GM18867 (cell line): ENCODE measurements around the gene BABAM2.
A peak's percentile ranks its signal among the peaks of the same experiment; 100 is the strongest.
"Not testable (repeated sequence)": the region's sequence is repeated elsewhere in the genome, so short reads cannot be mapped to it uniquely, and the experiment has no call there.

Experiments
- ATAC-seq: cut with Tn5 transposase; IDR thresholded peaks from one replicate; pipeline ENCODE4 v1.9.1; 2021; ENCODE audit warnings: mild to moderate bottlenecking, moderate library complexity; ENCODE audit not compliant: unreplicated experiment

Gene BABAM2

DNA sequence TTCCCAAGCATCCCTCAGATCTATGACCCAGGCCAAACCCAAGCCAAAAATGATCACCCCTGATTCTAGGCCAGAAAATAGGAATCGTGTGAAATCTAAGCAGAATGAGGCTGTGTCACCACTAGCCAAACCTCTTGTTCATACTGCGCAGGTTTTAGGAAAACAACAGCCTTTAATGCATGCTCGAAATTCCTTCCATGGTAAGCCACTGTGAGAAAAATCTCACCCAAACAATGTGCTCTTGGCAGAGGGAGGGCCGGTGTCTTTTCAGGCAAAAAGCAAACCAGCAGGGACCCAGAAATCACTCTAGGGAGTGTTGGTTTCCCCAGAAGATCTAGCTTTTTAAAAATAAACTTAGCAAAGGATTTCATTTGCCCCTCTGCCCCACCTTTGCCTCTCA is 430.9 kb downstream of the BABAM2 start:
- no peak for ATAC-seq

DNA sequence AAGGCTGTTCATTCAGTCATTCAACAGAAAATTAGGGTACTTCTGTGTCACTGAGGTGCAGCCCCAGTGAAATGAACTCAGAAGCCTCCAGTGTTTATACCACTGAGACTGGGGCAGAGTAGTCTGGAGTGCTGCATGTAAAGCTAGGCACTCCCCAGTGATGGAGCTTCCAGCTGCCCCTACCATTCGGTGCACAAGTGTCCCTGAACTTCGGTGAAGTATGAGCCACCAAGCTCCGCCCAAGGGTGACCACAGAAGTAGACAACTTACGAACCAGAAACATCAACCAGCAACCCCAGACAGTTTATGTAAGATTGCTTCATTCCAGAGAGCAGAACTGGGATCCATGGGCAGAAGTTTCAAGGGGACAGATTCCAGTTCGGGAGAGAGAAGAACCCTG is 431.5 kb downstream of the BABAM2 start:
- ATAC-seq: no peak

DNA sequence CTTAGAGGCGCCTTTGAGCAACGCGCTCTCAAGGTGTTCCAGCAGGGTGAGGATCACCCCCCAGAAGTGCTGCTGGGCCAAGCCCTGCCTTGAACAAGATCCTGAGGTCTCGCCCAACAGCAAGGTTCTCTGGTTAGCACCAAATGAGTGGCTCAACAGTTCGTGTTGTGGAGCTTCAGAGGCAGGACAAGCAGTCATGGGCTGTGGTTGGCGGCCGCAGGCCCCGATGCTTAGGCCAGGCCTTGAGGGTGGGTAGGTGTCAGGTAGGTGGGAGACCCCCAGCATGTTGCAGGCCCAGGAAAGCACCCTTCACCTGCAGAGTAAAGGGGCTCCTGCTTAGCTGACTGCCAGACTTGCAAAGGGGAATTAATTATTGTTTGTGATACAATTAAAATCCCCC is 431.9 kb downstream of the BABAM2 start:
- no peak for ATAC-seq

DNA sequence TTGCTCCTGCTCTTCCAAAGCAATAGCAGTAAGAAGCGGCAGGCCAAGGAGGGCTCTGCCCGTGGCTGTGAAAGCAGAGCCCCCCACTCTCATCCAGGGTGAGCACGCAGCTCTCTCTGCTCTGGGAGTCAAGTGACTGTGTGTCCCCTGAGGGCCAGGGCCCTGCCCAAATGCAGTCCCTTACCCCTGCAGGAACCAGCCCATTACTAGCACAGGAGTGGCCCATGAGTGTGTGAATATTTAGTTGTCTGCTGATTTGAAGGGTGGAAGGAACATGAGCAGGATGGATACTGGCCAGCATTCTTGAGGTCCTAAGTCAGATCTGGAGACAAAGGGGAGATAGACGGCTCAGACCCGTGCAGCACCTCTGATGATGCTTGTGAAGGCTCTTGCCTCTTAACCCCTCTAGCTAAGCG is 432.5 kb downstream of the BABAM2 start:
- no peak for ATAC-seq

DNA sequence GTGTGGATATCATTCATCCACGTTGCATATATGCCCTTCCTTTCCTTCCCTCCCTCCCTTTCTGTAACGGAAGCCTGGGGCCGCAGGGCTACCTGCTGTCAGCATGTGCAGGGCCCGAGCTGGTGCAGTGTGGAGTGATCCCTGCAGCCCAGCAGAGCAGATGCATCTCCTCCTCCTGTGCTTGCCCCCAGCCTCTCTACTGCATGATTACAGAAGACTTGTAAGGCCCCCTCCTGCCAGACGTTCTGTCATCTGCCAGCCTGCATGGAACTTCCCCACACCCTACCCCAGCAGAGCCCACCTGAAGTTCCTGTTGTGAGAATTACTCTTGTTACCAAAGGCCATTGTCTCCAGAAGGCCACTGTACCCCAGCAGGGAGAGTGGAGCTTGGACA is 434.6 kb downstream of the BABAM2 start:
- ATAC-seq: no peak

DNA sequence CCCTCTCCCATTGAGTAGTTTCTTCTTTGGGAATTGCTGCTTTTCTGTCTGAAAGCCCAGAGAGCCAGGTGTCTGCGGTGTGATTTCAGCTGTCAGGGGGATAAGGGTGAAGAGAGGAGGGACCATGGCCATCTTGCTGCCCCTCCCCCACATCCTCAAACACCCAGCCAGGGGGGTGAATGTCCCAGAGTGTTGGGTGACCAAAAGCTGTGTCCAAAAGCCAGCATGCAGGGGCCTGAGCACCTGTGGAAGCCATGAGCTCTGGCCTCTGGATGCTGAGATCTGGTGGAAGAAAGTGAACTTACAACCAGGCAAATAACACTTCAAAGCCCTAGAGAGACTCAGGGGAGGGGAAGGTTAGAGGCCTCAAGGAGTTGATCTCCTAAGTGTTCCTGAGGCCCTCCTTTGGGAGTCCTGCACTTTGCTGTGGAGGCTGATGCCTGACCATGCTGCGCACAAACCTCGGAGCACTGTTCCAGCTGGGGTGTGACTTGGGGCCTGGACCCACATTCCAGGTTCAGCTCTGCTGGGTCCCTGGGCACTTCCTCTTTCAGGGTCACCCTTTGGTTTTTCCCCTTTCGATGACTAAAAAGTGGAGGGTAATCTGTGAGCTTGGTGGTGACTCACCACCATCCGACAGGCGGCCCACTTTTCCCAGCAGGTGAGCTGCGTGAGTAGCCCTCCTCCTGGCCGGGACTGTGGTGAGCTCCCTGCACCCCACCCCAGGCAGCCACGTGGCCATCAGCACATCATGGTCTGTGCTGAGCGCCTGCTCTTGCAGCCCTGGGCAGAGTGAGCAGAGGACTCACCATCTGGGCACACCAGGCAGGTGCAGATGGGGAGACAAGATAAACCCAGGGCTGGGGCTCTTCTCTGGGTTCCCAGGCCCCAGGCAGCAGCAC is 435.3 kb downstream of the BABAM2 start:
- peak; percentile 43 for ATAC-seq

DNA sequence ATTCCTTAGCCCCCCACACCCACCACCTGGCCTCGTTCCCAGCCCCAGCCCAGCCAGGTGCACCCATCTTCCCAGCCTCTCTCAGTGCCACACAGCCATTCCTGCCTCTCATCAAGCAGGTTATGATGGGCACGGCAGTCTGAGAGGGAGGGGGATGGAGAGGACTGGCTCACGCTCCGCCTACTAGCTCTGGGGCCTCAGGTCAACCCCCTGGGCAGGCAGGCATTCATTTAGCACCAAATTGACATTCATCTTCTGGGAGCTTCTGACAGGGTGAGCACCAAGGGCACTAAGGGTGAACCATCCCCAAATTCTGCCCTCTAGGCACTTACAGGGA is 435.9 kb downstream of the BABAM2 start:
- ATAC-seq: no peak

DNA sequence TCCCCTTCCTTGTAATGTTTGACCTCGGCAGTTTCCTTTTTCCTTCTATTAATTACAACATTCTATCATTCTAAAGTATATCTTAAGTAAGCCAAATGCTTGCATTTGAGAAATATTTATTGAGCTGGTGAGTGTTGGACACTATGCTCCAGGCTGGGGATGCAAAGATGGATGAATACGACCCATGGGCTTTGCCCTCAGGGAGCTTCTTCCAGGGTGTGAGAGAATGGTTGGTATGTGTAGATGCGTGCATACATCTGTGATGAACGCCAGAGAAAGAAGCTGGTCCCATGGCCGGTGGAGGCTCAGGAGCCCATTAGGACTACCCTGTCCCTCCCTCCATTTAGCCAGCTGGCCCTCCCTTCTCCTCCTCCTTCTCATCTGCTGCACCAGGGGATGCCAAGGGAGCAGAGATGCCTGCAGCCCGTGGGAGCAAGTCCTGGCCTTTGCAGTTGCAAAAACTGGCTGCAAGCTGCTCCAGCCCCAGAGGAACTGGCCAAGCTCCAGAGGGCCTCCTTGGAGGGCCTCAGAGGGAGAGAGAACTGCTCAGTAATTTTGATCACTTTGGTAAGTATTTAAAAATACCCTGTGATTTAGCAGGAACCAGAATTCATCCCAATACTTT is 436.5 kb downstream of the BABAM2 start:
- no peak for ATAC-seq

DNA sequence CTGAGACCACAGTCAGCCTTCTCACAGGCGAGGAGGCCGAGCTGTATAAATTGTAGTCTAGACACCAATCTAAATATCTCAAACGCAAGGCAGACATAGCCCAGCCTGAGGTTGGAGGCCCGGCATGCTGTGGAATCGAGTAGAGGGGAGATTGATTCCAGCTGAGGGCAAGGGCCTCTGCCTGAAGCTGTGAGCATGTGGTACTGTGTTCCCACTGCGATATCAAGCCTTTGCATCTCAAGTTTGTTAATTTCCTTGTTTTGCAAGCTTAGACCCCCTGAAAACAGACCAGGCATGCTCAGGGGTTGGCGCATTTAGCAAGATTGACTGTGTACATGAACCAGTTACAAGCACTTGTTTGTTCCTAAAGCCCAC is 437.0 kb downstream of the BABAM2 start:
- no peak for ATAC-seq

DNA sequence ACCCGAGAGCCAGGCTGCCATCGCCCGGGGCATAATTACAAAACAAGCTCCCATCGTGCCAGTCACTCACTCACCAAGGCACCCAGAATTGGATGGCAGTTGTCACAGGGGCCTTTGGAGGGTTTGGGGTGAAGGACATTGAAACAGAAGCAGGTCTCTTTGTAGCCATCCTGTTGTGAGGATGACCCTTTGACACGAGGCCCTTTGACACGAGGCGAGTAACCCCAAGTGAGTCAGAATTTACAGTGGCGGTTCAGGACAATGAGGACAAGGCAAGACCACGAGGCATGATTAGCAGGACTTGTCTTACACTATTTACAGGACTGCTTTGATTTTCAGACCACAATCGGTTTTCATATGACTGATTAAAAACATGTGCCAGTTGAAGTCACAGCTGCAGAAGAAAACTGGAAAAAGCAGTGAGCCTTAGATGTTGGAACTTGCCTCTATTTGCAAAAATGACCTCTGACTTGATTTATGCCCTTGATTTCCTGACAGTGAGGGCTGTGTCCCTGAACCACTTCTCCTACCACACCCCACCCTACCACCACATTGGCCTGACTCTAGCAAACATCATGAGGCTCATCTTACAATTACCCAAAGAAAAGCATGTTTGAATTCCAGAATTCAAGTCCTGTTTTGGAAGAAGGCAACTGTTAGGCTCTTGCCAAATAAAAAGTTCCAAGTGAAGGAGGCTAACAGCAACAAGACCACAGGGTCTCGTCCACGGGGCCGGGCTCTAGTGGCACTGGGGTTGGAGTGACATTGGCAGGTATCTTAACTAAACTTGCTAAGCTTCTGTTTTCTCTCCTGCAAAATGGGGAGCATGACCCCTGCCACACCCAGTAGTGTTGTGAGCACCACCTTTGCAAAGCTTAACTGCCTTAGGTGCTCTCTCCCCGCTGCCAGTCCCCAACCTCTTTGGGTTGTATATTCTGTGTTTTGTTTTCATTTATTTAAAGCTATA is 437.7 kb downstream of the BABAM2 start:
- ATAC-seq: no peak

DNA sequence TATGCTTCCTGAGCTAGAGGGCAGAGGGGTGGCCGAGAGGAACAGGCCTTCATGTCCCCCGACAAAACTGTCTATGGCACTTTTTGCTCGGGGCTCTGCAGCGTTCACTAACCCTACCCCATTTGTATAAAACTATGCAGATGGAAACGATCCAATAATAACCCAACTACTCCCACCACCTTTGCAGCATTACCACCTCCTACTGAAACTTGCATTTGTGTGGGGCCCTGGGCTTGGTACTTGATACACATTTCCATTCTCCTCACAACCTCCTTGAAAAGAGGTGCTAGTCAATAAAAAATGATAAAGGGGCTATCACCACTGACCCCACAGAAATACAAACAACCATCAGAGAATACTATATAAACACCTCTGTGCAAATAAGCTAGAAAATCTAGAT is 438.7 kb downstream of the BABAM2 start:
- ATAC-seq: no peak

DNA sequence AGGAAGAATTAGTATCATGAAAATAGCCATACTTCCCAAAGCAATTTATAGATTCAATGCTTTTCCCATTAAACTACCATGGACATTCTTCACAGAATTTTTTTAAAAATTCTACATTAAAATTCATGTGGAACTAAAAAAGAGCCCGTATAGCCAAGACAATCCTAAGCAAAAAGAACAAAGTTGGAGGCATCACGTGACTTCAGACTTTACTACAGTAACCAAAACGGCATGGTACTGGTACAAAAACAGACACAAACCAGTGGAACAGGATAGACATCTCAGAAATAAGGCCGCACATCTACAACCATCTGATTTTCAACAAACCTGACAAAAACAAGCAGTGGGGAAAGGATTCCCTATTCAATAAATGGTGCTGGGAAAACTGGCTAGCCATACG is 440.2 kb downstream of the BABAM2 start:
- not testable (repeated sequence) for ATAC-seq

DNA sequence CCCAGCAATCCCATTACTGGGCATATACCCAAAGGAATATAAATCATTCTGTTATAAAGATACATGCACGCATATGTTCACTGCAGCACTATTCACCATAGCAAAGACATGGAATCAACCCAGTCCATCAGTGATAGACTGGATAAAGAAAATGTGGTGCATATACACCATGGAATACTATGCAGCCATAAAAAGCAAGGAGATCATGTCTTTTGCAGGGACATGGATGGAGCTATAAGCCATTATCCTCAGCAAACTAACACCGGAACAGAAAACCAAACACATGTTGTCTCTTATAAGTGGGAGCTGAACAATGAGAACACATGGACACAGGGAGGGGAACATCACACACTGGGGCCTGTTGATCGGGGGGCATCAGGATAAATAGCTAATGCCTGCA is 441.3 kb downstream of the BABAM2 start:
- not testable (repeated sequence) for ATAC-seq

DNA sequence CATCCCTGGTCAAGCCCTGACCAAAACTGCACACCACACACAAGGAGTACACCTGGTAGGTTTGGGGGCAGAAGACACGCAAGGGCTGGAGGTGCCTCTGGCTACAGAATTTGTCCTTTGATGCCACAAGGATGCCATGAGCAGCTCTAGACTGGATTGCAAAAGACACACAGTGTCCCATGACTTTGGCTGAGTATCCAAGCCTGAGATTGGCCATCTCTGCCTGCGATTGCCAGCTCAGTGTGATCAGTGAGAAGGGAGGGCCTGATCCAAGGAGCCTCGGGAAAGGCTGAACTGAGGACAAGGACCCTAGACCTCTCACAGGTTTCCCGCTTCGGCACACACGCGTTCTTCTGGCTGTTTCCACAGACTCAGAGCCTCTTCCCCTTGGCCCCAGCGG is 442.2 kb downstream of the BABAM2 start:
- ATAC-seq: no peak

DNA sequence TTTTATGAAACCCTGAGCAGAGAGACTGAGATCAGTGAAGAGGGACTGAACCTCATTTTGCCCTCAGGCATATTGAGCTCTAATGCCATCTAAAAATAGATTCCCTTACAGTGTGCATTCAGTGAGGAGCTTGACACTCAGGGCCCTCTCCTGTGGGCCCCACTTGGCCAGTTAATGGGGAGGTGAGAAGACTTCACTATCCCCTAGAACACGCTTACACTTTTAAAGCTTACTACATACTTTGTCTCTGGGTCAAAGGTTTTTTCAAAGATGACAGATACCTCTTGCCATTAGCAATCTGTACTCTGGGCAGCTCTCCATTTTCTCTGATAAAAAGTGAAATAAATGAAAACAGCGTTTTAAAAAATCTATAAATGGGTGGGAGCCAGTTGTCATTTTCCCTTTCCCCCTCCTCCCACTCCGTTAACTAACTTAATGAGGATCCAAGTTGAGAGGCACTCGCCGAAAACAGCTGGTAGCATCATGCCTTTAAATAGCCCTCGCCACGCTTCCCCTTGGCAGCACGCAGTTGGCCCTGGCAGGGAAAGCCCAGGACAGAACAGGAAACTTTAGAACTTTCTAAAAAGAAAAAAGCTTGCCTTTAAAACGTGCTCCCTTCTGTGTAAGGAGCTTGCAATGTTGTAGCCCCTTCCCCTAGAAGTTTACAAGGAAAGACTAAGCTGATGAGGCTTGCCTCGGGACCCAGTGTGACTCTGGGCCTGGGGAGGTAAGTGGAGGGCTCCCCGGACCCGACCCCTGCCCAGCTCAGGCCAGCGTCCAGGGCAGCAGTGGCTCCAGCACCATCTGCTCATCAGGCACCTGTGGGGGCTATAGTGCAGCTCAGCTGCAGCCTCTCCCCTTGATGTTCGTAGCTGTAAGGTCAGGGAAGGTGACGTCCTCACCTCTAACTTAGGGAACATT is 443.3 kb downstream of the BABAM2 start:
- ATAC-seq: no peak

DNA sequence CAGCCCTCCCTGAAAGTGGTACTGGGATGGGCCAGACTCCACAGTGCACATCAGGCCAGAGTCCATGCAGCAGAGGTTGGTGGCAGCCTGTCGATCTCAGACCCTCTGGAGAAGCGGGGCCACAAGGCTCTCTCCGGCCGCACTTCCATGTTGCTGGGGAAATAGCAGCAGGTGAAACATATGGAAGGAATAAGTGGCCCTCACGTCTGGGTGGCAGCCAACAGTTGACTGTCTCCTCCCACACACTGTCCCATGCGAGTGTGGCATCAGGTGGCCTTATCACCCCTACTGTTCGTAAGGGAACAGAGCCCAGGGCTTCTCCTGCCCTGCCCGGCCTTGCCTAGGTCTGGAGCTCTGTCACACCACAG is 444.0 kb downstream of the BABAM2 start:
- ATAC-seq: no peak

DNA sequence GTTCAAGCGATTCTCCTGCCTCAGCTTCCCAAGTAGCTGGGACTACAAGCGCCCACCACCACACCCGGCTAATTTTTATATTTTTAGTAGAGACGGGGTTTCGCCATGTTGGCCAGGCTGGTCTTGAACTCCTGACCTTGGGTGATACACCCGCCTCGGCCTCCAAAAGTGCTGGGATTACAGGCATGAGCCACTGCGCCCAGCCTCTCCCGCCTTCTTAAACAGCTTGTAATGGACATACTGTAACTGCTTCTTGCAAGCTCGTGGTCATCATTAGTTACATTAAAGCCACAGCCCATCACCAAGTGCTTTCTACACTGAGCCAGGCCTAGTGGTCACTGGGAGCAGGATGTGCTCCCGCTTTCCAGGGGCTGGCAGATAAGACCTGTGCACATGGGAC is 444.7 kb downstream of the BABAM2 start:
- not testable (repeated sequence) for ATAC-seq

DNA sequence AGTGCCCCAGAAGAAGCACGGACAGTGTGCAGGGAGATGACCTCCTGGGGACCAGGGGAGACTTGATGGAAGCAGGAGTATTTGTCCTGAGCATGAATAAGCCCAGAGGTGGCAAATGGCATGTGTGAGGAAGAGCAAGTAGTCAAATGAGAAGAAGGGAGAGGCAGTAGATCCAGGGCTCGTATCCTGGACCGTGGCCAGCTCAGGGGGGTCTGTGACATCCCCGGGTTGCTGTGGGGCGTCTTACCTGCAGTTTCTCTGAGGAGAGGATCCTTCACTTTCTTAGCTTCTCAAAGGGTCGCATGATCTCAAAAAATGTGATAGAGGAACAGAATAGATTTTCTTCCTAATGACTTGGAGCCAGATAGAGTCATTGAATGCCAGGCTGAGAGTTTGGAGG is 445.1 kb downstream of the BABAM2 start:
- no peak for ATAC-seq

DNA sequence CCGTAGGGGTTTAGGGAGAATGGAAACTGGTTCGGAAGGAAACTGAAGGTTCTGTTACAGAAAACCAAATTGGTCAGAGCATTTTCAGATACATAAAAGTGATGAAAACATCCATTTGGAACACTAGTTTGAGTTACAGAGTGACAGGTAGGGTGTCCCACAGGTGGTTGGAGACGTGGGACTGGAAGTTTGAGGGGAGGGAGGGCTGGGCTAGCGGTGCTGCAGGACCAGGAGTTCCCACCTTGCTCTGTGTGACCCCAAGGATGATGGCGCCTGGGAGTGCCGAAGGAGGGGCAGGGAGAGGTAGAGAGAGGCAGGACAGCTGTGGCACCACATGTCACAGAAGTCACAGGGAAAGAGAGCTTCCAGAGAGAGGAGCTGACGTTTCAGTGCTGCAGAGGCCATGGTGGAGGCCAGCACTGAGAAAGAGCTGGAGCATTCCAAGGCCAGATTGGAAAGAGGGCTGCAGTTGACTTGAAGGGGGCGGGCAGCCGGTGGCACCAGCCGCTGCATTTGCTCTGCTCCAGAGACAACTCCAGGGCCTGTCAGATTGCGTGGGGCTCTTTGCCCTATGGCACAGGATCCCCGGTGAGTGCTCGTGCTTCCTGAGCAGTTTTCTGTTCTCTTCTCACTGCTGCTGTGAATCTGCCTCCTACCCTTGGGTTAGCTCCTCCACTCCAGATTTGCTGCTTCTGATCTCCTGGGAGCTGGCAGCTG is 445.9 kb downstream of the BABAM2 start:
- ATAC-seq: no peak
